ENCODE results near the gene SPAG6. TPM values are rescaled to one million over a fixed set of nuclear protein-coding genes. Genes with fewer than 3 reads are reported as not detected.
"Not testable (repeated sequence)": the region's sequence is repeated elsewhere in the genome, so short reads cannot be mapped to it uniquely, and the experiment has no call there.

The SPAG6 gene
- total RNA-seq, 2 experiments from 2014 or later: not detected

GRCh38 chr10:22365233-22365632 is 19.9 kb downstream of the SPAG6 start:
- ChIA-PET POLR2A (no interaction called here), CTCF (no interaction called here)

DNA sequence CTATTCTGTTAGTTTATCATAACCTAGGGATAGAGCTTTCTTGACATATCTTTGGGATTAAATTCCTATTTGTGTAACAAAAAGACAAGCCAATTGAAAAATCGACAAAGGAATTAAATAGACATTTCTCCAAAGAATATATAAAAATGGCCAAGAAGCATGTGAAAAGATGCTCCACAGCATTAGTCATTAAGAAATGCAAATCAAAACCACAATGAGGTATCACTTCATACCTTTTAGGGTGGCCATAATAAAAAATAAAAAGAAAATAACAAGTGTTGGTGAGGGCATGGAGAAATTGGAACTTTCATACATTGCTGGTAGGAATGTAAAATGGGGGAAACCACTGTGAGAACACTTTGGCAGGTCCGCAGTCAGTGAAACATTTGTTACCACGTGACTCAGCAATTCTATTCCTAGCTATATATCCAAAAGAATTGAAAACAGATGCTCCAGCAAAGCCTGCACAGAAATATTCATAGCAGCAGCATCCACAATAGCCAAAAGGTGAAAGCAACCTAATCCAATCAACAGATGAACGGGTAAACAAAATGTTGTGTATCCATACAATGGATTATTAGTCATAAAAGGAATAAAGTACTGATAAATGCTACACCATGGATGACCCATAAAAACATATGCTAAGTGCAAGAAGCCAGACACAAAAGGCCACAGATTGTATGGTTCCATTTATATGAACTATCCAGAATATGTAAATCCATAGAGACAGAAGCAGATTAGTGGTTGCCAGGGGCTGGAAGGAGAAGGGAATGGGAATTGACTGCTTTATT is 20.5 kb downstream of the SPAG6 start:
- ChIA-PET CTCF (no interaction called here), POLR2A (no interaction called here)

DNA sequence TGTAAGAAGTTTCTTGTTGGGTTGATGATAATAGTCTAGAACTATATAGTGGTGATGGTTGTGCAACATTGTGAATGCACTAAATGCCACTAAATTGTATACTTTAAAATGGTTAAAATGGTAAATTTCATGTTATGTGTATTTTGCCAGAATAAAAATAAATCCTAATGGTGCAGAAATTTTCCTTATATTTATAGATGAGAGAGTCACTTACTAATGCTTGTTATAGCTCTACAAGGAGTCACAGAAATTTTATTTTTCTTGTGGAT is 21.1 kb downstream of the SPAG6 start:
- ChIA-PET CTCF (no interaction called here), POLR2A (interaction anchor here (0.7 kb wide), 2 partner anchors 112 to 1194 kb away, joined by 3 to 6 read pairs; no protein-coding TSS in a partner anchor)

GRCh38 chr10:22366771-22367170 is 21.5 kb downstream of the SPAG6 start:
- POLR2A ChIA-PET: interaction anchor here (0.7 kb wide), 2 partner anchors 112 to 1195 kb away, joined by 3 to 6 read pairs; no protein-coding TSS in a partner anchor

GRCh38 chr10:22367471-22367870 is 22.2 kb downstream of the SPAG6 start:
- POLR2A ChIA-PET: no interaction called here

More at GRCh38 chr10:22366771-22367170, 21.5 kb downstream of the SPAG6 start:
- CTCF ChIA-PET: interaction anchor here (0.6 kb wide), 1 partner anchor 46 kb away, joined by 3 read pairs; no protein-coding TSS in a partner anchor

DNA sequence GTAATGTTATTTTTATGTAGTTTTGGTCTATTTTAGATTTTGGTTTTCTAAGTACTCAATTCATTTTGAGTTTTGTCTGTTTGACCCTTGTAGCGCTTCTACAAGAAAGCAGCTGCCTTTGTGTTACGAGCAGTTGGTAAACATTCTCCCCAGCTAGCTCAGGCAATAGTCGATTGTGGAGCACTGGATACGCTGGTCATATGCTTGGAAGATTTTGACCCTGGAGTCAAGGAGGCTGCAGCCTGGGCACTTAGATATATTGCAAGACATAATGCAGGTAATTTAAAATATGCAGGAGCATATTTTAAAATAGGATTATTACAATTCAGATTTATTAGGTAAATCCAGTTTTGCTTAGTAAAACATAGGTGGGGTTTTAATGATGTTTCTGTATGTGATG is 23.1 kb downstream of the SPAG6 start:
- CTCF ChIA-PET: no interaction called here
- POLR2A ChIA-PET: no interaction called here

More at GRCh38 chr10:22367471-22367870, 22.2 kb downstream of the SPAG6 start:
- CTCF ChIA-PET: no interaction called here

DNA sequence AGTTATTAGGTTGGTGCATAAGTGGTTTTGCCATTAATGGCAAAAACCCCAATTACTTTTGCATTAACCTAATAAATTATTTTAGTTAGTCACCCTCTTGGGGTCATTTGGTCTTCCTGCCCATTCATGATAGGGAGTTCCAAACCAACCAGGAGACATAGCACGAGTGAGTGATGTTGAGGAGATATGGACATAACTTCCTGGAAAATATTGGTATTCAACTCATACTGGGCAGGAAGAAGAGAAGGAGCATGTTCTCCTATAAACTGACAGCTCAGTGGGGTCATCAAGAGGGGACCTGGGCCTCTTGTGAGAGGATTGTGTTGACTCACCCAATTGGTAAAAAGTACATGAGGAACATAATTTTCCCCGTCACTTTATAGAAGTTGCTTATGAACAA is 23.7 kb downstream of the SPAG6 start:
- CTCF ChIA-PET: no interaction called here

GRCh38 chr10:22369434-22370072 is 24.3 kb downstream of the SPAG6 start:
- ChIA-PET CTCF (no interaction called here), POLR2A (interaction anchor here (0.9 kb wide), 1 partner anchor 67 kb away, joined by 3 read pairs; no protein-coding TSS in a partner anchor)

More for the DNA sequence above, 23.7 kb downstream of the SPAG6 start:
- POLR2A ChIA-PET: interaction anchor here (0.9 kb wide), 1 partner anchor 67 kb away, joined by 3 read pairs; no protein-coding TSS in a partner anchor

DNA sequence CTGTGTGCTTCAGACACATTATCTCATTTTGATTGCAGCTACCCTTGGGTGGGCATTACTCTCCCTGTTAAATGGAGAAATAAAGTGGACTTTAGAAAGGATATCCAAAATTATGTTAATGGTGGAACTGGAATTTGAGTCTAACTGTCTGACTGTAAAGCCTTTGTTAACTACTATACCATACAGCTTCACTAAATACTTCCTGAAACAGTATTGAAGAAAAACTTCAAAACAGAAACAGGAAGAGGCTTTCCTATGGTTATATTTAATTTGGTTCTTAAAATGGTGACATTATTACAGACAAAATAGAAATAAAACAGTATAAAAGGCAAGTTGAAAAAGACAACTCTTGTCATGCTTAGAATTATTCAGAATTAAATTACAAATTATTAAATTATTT is 25.0 kb downstream of the SPAG6 start:
- ChIA-PET POLR2A (no interaction called here), CTCF (no interaction called here)

GRCh38 chr10:22372298-22372697 is 27.0 kb downstream of the SPAG6 start:
- ChIA-PET POLR2A (no interaction called here), CTCF (no interaction called here)

DNA sequence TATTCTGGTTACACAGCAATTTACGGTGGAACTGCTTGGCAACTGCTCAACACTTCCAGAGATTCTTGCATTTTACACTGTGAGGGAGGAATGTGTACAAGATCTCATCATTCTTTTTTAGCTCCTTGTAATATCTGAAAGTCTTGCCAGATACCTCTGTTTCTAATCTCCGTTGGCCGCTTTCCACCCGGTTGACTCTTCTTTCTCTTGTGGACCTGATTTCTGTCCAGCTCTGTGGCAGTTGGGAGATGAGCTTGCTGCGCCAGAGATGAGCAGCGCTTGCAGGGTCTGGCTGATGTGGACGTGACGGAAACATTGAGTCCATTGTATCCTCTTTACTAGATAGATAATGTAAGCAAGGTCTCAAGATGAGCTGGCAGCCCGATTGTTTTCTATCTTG is 27.6 kb downstream of the SPAG6 start:
- CTCF ChIA-PET: no interaction called here
- POLR2A ChIA-PET: no interaction called here

GRCh38 chr10:22374489-22375126 is 29.3 kb downstream of the SPAG6 start:
- ChIA-PET POLR2A (no interaction called here), CTCF (interaction anchor here (0.7 kb wide), 1 partner anchor 40 kb away, joined by 3 read pairs; no protein-coding TSS in a partner anchor)

DNA sequence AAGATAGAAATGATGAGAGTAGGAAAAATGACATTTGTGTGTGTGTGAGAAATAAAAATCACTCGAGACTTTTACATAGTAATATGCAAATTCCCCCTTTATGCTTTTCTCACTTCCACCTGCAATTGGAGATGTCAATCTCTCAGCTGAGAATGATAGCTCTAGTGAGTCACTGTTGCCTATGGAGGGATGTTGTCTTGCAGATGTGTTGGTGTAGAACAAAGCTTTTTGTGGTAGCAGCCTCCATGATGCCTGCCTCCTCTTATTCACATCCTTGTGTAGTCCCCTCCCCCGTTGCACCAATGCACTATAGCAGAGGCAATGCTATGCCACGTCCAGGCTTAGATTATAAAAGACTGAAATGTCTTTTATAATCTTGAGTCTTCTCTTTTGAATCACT is 33.8 kb downstream of the SPAG6 start:
- POLR2A ChIA-PET: no interaction called here

DNA sequence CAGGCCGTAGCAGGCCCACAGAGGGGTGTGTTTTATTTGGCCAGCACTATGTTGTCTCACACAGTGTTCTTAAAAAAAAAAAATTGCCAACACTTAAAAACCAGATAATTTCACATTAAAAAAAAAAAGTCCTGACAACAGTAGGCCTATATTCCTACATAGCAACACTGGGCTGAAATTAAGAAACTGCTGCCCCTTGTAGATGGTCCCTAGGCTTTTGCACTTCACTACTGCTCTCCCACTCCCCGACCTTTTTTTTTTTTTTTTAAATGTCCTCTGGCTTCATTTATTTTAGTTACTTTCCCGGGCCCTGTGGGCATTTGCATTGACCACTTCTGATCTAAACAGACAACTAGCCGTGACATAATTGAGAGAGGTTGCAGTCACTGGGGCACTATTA is 36.0 kb downstream of the SPAG6 start:
- POLR2A ChIA-PET: no interaction called here
- CTCF ChIA-PET: no interaction called here

More for the DNA sequence above, 33.8 kb downstream of the SPAG6 start:
- CTCF ChIA-PET: no interaction called here

DNA sequence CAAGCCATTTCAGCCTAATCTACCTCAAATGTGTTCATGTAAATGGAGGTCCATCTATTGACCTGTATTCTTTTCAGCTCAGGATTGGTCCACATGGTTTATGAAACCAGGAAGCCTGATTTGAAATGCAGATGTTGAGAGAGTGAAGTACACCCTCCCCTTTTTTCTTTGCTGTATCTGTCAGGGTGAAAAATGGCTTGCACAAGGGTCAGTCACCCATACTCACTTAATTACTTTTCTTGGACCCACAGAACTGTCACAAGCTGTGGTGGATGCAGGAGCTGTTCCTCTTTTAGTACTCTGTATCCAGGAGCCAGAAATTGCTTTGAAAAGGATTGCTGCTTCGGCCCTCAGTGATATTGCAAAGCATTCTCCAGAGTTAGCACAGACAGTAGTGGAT is 41.2 kb downstream of the SPAG6 start:
- ChIA-PET CTCF (interaction anchor here (0.6 kb wide), 1 partner anchor 980 kb away, joined by 6 read pairs; no protein-coding TSS in a partner anchor), POLR2A (no interaction called here)

GRCh38 chr10:22389856-22390589 is 44.7 kb downstream of the SPAG6 start:
- ChIA-PET POLR2A (no interaction called here), CTCF (no interaction called here)

GRCh38 chr10:22391600-22391999 is 46.3 kb downstream of the SPAG6 start:
- POLR2A ChIA-PET: no interaction called here
- CTCF ChIA-PET: no interaction called here

DNA sequence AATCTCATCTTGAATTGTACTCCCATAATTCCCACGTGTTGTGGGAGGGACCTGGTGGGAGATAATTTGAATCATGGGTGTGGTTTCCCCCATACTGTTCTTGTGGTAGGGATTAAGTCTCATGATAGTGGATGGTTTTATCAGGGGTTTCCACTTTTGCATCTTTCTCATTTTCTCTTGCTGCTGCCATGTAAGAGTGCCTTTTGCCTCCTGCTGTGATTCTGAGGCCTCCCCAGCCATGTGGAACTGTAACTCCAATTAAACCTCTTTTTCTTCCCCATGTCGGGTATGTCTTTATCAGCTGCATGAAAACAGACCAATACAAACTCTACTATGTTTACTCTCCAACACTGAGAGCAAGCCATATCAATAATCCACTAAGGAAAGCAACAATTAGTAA is 50.9 kb downstream of the SPAG6 start:
- POLR2A ChIA-PET, CTCF ChIA-PET: not testable (repeated sequence)

GRCh38 chr10:22406916-22407315 is 61.6 kb downstream of the SPAG6 start:
- POLR2A ChIA-PET, CTCF ChIA-PET: not testable (repeated sequence)

- CTCF ChIA-PET: no interaction called here
- POLR2A ChIA-PET: no interaction called here
These were observed 65.1 kb downstream of the SPAG6 start for GRCh38 chr10:22410394-22410793.

Measured in activated CD8-positive, alpha-beta memory T cell treated with anti-CD3 and anti-CD28 coated beads for 36 hours (primary cell).